GM21381 (cell line): ENCODE data around the gene RAP1A.
A peak's percentile ranks its signal among the peaks of the same experiment; 100 is the strongest.
"Not testable (repeated sequence)": the region's sequence is repeated elsewhere in the genome, so short reads cannot be mapped to it uniquely, and the experiment has no call there.

Experiments used
- ATAC-seq: cut with Tn5 transposase; IDR thresholded peaks from one replicate; pipeline ENCODE4 v1.9.1; 2021; ENCODE audit warnings: mild to moderate bottlenecking, moderate library complexity; ENCODE audit not compliant: unreplicated experiment

RAP1A gene

DNA sequence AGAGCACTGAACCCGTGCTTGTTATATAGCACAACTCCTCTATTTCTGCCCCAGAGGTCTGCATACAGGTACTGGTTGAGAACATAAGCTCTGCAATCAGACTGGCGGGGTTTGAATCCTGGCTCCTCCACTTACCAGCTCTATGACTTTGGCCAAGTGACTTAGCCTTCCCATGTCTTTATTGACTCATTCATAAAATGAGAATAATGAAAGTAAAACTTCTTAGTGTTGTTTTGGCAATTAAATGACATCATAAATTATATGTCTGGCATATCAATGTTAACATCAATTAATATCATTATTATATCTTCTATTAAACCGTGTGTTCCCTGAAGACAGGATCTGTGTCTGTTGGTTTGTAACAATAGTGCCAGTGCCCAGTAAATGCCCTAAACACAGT lies 115.3 kb downstream of the RAP1A start:
- no peak for ATAC-seq

- no peak for ATAC-seq
Observed at GRCh38 chr1:111735321-111735720, 115.7 kb downstream of the RAP1A start.

GRCh38 chr1:111735858-111736544 lies 116.4 kb downstream of the RAP1A start:
- ATAC-seq = no peak

- ATAC-seq = no peak
Observed at GRCh38 chr1:111736548-111737215, 117.1 kb downstream of the RAP1A start.

- no peak for ATAC-seq
Observed at GRCh38 chr1:111737216-111738132, 117.9 kb downstream of the RAP1A start.

GRCh38 chr1:111738133-111738435 lies 118.5 kb downstream of the RAP1A start:
- no peak for ATAC-seq

DNA sequence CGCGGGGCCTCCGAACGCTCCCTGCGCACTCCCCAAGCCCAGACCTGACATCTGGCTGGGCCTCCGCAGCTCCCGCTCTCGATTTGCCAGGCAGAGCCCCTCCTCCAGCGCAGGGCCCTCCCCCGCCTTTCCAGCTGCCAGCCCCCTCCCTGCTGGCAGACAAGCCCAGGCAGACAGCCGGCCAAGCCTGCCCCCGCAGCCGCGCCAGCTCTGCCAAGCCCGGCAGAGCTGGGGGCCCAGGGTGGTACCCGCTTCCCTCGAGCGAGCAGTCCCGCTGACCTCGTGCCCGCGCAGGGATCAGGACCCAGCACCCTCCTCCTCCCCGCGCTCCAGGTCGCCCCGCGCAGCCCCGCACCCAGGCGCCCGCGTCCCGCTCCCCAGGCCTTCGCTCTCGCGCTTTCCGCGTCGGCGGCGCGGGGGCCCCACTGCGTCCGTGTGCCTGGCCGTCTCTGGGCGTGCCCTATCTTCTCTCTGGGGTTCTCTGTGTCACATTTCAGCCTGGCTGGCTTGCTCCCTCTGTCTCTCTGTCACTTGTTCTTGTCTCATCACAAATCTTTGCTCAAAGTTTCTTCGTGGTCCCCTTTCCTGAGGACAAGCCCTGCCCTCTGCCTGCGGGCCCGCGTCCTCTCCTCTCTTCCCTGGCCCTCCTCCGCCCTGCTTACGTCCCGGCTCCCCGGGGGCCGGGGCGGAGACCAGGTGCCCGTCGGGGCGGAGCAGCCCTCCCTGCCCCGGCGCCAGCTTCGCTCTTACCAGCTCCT lies 119.0 kb downstream of the RAP1A start:
- ATAC-seq = peak; percentile 41

GRCh38 chr1:111739194-111739924 lies 119.8 kb downstream of the RAP1A start, which contains the start of gene INKA2:
TSS of gene INKA2 (minus strand) at chr1:111739395. CDS start at chr1:111739242, 153 bp downstream.
- ATAC-seq = peak; percentile 82

GRCh38 chr1:111739925-111740765 lies 120.6 kb downstream of the RAP1A start:
- no peak for ATAC-seq

DNA sequence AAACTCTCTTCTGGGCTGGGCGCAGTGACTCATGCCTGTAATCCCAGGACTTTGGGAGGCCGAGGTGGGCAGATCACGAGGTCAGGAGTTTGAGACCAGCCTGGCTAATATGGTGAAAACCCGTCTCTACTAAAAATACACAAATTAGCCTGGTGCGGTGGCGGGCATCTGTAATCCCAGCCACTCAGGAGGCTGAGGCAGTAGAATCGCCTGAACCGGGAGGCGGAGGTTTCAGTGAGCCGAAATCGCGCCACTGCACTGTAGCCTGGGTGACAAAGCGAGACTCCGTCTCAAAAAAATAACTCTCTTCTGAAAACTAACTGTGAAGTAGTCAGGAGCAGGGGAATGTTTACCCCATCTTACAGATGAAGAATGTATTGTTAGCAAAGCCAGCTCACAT lies 122.7 kb downstream of the RAP1A start:
- not testable (repeated sequence) for ATAC-seq

GRCh38 chr1:111742938-111743549 lies 123.5 kb downstream of the RAP1A start:
- ATAC-seq = no peak

- ATAC-seq = no peak
Observed at GRCh38 chr1:111743679-111744101, 124.1 kb downstream of the RAP1A start.

GRCh38 chr1:111745675-111746613 lies 126.4 kb downstream of the RAP1A start:
- ATAC-seq = no peak

DNA sequence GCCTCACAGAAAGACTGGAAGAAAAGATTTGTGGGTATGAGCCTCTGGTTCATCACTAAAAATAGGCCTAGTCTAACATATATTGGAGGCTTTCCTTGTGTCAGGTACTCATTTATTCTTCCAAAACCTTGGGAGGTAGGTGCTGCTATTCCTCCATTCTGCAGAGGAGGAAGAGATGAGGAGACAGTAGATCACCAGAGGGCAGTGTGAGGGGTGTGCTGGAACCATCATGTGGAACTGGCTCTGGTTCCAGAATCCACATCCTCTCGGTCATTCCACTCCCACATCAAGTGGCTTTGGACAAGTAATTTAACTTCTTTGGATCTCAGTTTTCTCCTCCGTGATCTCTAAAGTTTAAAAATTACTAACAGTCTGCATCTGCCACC lies 127.0 kb downstream of the RAP1A start:
- no peak for ATAC-seq

- ATAC-seq = no peak
Observed at GRCh38 chr1:111747282-111747734, 127.7 kb downstream of the RAP1A start.

GRCh38 chr1:111747947-111748346 lies 128.4 kb downstream of the RAP1A start:
- ATAC-seq = no peak

GRCh38 chr1:111749628-111750027 lies 130.0 kb downstream of the RAP1A start:
- no peak for ATAC-seq

GRCh38 chr1:111750856-111751255 lies 131.3 kb downstream of the RAP1A start:
- ATAC-seq = no peak
